Ecto neural progenitor cell (in vitro differentiated cells): Measurements from ENCODE around the gene NCOA5.

Source experiments
- DNase-seq: peaks from one replicate; pipeline ENCODE4 v3.0.0-alpha.2; 2018; ENCODE audit warnings: low spot score

Gene NCOA5

DNA sequence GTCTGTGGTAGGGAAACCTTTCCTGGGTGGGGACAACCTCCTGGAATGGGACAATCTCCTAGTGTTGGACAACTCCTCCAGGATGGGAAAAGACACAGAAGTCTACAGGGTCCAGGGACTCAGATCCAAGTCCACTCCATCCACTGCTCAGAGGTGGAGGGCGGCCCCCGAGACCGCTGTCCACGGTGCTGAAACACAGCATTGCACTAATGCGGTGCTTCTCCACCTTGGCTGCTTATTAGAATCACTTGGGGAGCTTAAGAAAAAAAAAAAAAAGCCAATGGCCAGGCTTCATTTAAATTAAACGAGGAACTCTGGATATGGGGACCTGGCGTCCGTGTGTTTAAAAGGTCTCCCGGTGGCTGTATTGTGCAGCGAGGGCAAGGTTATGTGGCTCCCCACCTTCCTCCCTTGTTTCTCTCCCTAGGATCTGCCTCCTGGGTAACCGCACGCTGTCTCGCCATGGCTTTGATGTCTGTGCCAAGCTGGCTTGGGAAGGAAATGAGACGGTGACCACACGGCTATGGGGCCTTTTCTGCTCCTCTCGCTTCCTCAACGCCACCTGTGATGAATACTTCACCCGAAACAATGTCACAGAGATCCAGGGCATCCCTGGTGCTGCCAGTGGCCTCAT, 48.7 kb downstream of the NCOA5 start:
- peak; percentile 86 for DNase-seq

DNA sequence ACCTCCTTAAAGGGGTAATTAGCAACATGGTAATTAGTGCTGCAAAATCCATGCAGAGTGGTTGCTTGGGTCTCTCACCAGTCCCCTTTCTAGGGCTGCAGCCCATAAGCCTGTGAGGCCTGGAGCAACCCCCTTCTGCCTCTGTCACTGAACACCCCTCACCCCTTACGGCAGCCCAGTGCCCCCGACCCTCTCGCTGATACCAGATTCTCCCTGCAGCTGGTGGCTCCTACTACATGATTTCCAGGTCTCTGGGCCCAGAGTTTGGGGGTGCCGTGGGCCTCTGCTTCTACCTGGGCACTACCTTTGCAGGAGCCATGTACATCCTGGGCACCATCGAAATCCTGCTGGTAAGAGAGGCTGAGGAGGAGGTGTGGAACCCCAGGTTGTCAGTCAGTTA, 52.7 kb downstream of the NCOA5 start:
- no peak for DNase-seq

DNA sequence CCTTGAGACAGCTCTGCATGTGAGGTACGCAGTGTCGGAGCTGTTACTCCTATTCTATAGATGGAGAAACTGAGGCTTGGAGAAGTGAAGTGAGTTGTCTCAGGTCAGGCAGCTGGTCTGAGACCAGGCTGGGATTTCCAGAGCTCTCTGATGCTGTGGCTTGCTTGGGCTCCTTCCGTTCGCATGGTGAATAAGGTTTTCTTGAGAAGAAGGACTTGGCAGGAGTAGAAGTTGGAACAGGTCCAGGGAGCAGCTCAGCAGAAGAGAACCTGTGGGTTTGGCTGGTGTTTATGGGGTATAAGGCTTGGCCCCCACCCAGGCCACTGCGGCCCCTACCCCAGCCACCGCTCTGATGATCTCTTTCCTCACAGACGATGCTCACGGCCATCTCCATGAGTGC, 53.4 kb downstream of the NCOA5 start:
- no peak for DNase-seq

DNA sequence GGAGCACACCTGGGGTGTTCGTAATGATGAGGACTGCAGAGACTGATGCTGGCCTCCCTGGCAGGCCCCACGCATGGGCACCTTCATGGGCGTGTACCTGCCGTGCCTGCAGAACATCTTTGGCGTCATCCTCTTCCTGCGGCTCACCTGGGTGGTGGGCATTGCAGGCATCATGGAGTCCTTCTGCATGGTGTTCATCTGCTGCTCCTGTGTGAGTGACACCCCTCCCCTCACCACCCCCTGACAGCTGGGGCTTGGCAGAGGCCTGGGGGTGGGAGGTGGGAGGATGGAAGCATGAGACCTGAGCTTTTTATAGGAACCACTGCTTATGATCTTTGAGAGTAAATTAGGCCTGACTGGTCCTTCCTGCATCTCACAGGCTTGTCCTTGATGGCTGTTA, 54.0 kb downstream of the NCOA5 start:
- DNase-seq, result no peak

DNA sequence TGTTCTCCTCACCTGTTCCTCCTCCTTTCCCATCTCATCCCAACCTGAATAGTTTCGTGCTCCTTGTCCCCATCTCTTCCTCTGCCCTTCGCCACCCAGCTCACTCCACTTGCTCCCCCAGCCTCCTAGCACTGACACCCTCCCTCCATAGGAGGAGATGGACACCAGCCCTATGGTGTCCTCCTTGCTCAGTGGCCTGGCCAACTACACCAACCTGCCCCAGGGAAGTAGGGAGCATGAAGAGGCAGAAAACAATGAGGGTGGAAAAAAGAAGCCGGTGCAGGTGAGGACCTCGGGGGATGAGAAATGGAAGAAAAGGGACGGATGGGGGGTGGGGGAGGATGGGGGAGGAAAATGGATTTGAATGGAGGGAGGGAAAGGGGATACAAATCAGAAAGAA, 54.5 kb downstream of the NCOA5 start:
- no peak for DNase-seq

DNA sequence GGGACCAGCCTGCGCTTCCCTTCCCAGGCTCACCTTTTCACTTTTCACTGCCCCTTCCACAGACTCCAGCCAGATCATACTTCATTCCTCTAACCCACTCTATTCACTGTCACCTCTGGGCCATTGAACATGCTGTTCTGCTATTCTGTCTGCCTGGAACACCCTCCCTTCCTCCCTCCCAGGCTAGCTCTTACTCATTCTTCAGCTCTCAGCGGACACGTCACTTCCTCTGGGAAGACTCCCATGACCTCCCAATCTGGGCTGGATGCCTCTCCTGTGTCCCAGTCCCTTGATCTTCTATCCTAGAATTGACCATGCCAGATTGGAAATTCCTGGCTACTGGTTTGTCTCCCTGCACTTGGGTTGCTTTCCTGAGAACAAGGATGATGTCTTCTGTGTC, 55.7 kb downstream of the NCOA5 start:
- no peak for DNase-seq

DNA sequence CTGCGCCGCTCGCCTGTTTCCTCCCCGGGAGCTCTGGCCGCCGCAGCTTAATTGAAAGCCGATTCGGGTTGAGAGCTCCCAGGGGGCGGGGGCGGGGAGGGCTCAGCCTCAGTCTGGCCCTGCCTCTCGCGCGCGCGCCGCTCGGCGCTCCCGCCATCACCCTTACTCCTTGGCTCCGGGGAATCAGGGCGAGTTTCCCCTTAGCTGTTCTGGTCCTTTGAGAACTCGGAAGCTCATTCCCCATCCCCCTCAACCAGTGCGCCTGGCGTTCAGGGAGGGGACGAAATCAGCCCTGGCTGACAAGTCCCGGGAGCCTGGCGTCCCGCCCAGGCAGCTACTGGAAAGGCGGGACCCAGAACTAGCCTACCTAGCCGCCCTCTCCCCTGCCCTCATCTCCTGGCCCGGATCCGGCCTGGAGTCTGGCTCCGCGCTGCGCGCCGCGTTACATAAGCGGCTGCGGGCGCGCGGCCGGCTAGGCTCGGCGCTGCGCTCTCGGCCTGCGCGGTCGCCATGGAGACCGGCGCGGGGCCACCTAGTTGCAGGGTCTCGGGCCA, 58.0 kb downstream of the NCOA5 start:
- DNase-seq, result peak; percentile 73

DNA sequence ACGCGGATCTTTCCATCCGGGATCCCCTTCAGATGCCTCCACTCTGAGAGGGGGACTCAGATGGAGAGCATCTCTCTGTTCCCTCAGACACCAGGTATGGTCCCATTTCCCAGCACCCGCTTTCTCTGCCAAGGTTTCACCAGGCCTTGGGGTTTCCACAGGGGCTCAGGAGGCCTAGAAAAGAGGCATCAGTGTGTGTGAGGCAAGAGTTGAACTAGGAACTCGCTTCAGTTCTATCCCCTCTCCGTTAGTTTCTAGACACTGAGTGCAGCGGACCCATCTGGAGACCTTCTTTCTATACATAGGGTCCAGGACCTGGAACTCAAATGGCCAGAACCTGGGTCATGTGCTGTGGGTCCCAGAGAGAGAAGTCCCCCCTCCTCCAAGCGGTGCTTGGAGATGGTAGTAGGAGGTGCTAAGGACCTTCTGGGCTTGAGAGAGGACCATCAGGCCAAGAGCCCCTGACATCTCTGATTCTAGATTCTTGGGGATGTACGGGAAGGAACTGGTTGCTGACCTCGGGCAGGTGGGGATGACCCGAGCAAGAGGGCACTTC, 58.7 kb downstream of the NCOA5 start:
- no peak for DNase-seq

DNA sequence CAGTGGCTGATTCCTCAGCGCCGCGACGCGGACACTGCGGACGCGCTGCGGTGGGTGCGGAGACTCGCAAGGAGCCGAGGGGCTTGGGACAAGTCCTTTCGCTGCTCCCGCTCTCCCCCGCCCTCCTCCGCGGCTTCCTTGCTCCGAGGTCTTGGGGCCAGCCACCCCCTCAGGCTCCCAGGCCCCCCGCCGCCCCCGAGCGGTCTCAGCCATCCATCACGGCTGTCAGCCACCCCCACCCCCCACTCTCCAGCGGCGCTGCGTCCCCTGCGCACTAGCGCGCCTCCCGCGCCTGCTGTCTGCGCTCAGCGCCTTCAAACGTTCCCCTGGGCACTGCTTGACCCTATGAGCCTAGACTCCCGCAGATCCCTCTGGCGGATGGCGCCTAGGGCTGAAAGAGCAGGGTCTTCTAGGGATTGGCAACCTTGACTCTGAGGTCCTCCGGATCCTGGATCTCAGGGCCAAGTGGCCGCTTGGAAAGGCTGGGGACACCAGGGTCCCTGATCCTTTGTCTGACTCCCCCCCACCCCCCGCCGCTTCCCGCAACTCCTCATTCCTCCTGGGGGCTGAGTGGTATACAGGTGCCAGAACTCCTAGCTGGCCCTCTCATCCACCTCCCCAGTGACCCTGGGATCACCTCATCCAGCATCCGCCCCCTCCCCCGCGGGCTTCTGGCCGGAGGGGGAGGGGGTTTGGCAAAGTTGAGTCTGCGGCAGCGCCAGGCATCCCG, 59.3 kb downstream of the NCOA5 start:
- no peak for DNase-seq

DNA sequence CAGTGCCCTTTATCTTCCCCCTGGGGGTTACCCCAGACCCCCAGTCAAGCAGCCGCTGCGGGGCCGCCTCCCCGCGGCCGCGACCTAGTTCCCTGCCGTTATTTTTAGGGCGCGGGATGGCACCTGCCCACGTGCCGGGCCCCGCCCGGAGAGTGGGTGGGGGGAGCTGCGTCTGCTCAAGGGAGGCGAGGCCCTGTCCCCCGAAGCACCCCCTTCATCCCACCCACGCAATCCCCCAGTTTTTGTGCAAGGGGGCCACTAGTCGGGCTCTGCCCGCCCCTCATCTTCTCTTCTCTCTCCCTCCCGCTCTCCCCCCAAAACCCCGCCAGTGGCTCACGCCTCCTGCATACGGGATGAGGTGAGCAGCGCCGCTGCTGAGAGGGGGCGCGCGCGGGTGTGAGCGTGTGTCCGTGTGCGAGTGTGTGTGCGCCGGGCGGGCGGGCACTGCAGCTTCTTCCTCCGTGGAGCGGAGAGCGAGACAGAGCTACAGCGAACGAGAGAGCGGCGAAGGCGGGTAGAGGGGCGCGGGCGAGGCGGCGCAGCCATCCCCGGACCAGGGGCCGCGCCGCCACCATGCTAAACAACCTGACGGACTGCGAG, 60.9 kb downstream of the NCOA5 start, which contains the start of gene SLC12A5:
Gene SLC12A5, plus strand, starts transcription at position 444 of the 600 bp plus-strand sequence. Its CDS starts 130 bp downstream, at position 574.
- no peak for DNase-seq

DNA sequence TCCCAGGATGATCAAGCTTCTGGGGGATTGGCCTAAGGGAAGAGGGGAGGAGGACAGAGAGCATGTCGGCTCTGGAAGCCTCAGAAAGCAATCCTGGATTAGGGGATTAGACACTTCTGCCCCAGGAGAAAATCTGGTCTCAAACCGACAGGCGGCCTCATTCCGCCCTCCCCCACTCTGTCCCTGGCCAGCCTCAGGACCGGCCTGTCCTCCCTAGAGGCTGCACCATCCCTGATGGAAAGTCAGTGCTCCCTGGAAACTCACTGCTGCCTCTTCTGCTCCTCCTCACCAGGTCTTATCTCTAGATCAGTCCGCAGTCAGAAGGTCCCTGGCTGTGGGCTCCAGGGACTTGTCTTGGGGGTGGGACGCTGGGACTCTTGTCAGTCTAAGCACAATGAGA, 61.7 kb downstream of the NCOA5 start:
- DNase-seq, result no peak

DNA sequence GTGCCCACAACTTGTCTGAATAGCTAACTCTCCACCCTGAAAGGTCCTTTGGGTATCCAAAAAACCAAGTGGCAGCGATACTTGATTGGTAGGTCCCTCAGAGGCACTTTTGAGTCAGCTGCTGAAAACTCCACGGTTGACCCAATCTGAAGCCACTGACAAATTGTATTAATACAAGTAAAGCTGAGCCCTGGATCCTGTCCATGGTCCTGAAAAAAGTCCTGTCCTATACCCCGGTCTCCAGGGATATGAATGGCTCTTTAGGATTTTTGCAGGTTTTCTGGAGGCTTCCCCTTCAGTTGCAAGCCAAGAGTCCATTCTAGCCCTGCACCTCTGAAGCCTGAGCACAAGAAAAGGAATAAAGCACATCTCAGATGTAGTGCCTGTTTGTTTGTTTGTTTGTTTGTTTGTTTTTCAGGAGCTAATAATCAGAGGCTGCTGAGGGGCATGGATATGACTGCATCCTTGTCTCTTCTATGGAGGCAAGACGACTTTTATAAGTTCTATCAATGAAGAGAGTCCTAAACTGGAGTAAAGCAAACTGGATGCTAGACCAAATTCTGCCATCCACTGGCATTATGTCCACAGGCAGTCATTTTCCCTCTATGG, 62.4 kb downstream of the NCOA5 start:
- DNase-seq, result peak; percentile 70

DNA sequence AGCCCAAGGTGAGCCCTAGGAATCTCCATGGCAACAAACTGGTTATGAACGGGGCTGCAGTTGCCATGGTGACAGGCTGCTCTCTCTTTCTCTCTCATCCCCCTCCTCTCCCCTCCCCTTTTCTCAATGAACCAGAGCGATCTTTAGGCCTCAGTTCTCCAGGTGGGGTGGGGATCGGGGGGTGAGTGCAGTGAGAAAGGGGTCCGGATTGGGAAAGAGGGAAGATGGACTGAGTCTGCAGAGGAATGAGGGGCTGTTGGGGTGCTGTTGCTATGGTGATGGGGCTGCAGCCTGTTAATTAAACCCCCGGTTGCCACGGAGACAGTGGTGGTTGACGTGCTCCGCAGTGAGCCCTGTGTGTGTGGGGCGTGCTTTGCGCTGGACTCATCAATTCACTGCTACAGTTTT, 64.4 kb downstream of the NCOA5 start:
- DNase-seq, result no peak

DNA sequence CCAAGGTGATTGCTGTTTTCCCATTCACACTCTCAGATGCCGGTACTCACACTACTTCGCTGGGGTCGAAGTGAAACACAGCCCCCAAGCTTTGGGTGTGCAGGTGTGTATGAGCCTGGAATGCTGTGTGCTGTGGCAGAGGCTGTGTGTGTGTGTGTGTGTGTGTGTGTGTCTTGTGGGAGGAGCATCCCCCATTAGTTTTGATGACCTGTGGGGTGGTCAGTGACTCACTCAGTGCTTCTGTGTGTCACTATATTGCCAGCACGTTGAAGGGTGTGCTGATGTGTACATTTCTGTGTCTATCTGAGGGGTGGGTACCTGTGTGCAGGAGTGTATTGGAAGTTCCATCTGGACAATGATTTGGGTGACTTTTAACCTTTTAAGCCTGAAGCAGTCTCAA, 65.8 kb downstream of the NCOA5 start:
- DNase-seq, result no peak

DNA sequence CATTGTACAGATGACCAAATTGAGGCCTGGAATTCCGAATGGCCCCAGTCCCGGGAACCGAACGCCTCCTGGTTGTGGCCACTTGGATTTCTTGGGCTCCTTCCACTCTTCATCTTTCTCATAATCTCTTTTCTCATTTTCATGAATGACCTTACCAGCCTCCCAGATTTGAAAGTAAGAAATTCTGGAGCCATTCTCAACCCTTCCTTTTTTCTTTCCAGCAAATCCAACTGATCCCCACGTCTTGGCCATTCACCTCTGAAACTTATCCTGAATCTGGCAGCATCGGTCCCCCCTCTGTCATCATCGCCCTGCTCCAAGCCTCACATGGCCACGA, 66.6 kb downstream of the NCOA5 start:
- DNase-seq, result no peak

DNA sequence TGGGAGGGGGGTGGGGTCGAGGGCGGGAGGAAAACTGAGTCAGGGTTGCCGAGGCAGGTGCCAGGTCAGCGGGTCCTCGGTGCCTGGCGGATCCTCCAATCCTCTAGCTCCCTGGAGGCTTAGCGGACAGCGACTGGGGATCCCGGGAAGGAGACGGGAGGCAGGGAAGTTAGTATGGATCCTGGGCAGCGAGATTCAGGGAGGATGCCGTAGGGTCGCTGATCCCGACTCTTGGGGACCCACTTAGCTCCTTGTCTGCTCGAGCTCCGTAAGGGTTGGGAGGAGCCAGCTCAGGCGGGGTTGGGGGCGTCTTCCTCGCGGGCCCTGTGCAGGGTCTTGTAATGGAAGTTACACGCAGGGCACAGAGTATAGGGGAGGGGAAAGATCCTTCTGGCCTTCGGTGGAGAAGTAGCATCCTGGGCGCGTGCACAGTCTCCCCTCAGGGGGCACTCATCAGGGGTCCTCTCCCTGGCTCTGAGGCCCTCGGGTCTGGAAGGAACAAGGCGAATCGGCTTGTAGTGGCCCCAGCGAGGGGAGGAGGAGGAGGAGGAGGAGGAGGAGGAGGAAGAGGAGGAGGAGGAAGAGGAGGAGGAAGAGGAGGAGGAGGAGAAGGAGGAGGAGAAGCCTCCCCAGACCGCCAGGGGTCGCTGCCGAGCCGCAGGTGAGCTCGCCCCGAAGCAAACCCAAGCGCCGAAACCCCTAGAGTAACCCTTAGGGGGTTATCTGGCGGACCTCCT, 67.2 kb downstream of the NCOA5 start:
- DNase-seq, result peak; percentile 80

DNA sequence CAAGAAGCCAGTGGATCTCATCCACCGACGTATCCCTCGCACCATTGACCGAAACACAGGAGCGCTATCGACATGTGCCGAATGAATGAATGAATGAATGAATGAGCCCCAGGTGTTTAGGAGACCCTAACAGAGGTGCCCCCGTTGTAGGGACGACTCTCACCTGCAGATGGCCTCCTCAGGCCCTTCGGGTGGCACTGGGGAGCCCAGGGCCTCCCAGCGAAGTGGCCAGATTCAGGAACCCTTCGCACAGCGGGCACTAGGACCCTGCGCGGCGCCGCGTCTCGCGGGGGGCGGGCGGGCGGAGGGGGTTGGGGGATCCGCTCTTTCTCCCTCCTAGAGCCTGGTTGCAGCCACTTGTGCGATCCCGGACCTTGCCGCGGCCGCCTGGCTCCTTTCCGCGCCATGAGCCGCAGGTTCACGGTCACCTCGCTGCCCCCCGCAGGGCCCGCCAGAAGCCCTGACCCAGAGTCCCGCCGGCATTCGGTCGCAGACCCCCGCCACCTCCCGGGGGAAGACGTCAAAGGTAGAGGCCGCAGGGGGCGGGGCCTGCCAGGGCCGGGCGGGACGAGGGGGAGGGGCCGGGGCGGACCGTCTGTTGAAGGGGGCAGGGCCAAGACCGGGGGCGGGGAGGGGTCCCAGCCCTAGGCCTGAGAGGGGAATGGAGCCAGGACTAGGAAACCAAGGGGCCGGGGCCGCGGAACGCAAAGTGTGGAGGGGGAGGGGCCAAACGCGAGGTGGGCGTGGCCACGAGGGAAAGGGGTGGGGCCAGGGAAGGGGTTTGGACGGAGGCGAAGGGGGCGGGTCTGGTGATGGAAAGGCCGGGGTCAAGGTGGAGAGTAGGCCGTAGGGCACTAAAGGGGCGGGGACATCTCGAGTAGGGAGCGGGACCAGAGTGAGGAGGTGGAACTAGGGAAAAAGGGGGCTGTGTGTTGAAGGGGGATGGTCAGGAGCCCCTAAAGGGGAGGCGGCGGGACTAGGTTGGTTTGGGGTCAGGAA, 68.1 kb downstream of the NCOA5 start:
- DNase-seq, result peak; percentile 98

DNA sequence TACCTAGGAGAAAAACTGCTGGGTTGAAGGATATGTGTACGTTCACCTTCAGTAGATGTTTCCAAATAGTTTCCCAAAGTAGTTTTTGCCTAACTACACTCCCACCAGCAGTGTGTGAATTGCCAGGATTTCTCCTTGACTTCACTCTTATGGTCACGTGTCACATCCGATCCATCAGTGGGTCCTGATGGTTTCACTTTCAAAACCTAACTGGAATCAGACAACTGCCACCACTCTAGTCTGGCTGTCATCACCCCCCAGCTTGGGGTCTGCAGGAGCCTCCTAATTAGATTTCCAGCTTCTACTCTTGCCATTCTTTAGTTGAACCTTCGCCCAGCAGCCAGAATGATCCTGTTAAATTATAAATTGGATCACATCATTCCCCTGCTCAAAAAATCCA, 69.2 kb downstream of the NCOA5 start:
- DNase-seq, result no peak

DNA sequence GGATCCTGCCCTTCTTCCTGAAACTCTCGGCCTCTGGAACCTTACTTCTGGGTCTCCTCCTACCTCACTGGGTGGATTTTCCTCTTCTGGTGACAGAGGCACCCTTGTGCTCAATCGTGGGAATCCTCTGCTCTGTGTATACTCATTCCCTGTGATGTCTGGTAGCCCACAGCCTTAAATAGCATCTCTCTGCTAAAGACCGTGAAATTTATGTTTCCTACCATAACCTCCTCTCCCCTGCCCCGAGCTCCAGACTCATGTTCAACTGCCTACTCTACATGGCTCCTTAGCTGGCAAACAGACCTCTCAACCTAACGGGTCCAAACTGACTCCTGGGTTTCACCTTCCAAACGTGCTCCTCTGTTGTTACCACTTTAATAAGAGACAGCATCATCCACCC, 71.2 kb downstream of the NCOA5 start:
- DNase-seq, result no peak

DNA sequence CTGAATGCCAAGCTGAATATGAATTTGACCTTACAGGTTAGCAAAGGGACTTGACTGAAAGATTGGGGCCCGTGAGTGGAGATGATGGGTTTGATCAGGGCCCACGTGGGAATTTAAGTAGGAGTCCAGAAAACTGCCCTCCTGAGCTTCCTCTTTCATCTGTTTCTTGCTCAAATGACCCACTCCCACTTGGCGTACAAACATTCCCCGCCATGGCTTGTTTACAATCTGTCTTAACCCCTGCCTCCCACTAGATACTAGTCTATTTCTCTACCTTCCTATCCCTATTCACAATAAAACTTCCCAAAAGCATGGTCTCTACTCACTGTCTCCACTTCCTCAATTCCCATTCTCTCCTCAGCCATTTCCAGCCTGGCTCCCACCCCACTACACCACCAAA, 71.7 kb downstream of the NCOA5 start:
- no peak for DNase-seq

DNA sequence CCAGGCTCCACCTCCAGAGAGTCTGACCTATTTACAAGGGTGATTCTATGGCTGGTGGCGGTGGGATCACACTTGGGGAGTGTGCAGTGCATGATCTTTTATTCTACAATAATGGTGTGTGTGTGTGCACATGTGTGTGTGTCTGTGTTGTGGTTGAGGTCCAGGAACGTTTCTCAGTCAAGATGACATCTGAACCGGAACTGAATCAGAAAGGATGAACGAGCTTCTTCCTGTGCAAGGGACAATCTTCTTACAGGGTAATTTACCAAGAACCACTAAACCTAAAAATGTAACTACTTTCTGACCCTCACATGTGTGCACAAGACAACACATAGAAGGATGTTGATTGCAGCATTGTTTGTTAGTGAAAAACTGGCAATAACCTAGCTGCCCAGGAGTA, 72.5 kb downstream of the NCOA5 start:
- DNase-seq, result no peak
